Stimulated activated effector memory CD8-positive, alpha-beta T cell treated with anti-CD3 and anti-CD28 coated beads, Interleukin-12 subunit alpha, Interleukin-12 subunit beta, amount 100 ng/mL, for 72 hours (primary cell): ENCODE measurements around the gene DDX60.
A peak's percentile ranks its signal among the peaks of the same experiment; 100 is the strongest.
"Not testable (repeated sequence)": the region's sequence is repeated elsewhere in the genome, so short reads cannot be mapped to it uniquely, and the experiment has no call there.

Source experiments
- ATAC-seq: fragments of 150-1000 bp; cut with Tn5 transposase; 2 replicates; pipeline ENCODE4 v1.10.0; 2021
- DNase-seq, 2 donors: peaks; one replicate each; pipeline ENCODE4 v3.0.0; 2021 to 2022; ENCODE audit warnings: low spot score in 2 of 2
- H3K27ac Mint-ChIP-seq: one replicate; pipeline ENCODE4 v1.8.0; 2022; ENCODE audit warnings: mild to moderate bottlenecking, mixed read lengths
- H3K36me3 Mint-ChIP-seq: one replicate; pipeline ENCODE4 v1.8.0; 2022; ENCODE audit warnings: mild to moderate bottlenecking, mixed read lengths
- H3K4me1 Mint-ChIP-seq: one replicate; pipeline ENCODE4 v1.8.0; 2022; ENCODE audit warnings: mixed read lengths
- H3K4me3 Mint-ChIP-seq: one replicate; pipeline ENCODE4 v1.8.0; 2022; ENCODE audit warnings: mild to moderate bottlenecking, mixed read lengths
- H3K9me3 Mint-ChIP-seq: one replicate; pipeline ENCODE4 v1.8.0; 2022; ENCODE audit warnings: mixed read lengths

DDX60 gene

DNA sequence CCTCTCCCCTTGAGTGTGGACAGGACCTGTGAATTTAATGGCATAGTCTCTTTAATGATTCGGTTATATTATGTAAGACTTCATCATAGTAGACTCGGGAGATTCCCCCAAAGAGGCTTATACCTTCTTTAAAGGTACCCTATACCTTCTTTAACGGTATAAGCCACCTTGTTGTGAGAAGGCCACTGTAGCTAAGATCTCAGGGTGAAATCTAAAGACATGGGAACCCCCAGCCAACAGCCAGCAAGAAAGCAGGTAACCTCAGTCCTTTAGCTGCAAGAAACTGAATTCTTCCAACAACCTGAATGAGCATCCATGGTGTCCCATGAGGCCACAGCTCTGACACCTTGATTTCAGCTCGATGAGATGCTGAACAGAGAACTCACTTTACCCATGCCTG lies 931 bp downstream of the DDX60 start:
- ATAC-seq (no peak), DNase-seq (peak in 1 of 2 donors; percentile 49)
- no peaks in the 10 kb centered on the region for H3K9me3 Mint-ChIP-seq
- H3K4me1 Mint-ChIP-seq, result peaks cover 24% of the 10 kb centered on the region
- H3K4me3 Mint-ChIP-seq, result peak overlapping the region; percentile 91
- H3K27ac Mint-ChIP-seq, result peak overlapping the region; percentile 99
- H3K36me3 Mint-ChIP-seq, result peaks cover 7% of the 10 kb centered on the region

DNA sequence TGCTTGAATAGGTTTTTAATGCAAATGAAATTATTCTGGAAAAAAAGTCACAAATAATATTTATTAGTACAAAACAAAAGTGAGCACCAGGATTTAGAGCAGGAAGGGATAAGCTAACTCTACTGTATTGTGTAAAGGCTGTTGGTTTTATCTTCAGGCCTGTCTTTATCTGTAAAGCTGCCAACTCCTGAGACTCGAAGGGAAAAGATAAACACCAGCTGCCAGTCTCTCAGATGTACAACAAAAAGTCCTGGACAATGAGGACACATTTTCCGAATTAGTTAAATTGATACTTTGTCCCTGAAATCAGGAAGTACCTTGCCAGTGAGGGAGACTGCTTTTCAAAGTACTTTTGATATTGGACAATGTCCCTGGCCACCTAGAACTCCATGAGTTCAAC lies 8.8 kb downstream of the DDX60 start:
- ATAC-seq (no peak), DNase-seq (no peak)
- Mint-ChIP-seq H3K9me3 (no peaks in the 10 kb centered on the region), H3K4me1 (no peaks in the 10 kb centered on the region), H3K36me3 (peaks cover 25% of the 10 kb centered on the region), H3K27ac (no peak overlapping the region), H3K4me3 (no peak overlapping the region)

DNA sequence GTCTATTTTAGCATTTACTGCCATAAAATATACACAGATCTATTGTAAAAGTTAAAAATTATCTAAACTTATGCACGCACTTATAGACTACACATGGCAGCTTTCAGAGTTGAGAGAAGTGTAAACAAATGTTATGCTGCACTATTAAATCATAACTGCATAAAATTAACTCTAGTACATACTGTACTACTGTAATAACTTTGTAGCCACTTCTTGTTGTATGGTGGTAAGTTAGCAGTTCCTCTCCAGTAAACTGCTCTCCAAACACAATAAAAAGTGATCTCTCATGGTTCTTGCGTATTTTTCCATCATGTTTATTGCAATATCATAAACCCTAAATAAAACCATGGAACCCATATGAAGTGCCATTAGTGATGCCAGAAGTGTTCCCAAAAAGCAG lies 9.6 kb downstream of the DDX60 start:
- Mint-ChIP-seq H3K9me3 (no peaks in the 10 kb centered on the region), H3K4me3 (no peak overlapping the region), H3K36me3 (peaks cover 34% of the 10 kb centered on the region), H3K4me1 (no peaks in the 10 kb centered on the region), H3K27ac (no peak overlapping the region)
- no peak for ATAC-seq
- DNase-seq, result no peak

DNA sequence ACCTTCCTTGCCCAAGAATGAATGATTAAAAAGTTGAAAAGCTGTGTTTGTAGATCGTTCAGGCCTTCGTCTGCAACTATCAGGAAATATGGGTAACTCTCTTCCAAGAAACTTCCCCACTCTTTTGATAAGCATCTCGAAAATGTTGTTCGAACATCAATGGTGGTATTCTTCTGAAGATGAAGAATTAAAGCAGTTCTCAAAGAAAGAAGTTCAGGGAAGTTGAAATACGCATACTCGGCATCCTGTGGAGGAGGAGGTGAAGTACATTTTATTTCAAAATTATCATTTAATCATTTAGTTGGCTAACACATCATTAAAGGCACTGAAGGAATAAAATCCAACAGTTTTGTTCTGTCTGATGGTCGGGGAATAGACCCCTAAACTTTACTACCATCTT lies 12.1 kb downstream of the DDX60 start:
- Mint-ChIP-seq H3K9me3 (no peaks in the 10 kb centered on the region), H3K27ac (no peak overlapping the region), H3K4me3 (no peak overlapping the region), H3K4me1 (no peaks in the 10 kb centered on the region), H3K36me3 (peaks cover 49% of the 10 kb centered on the region)
- DNase-seq (no peak), ATAC-seq (no peak)

DNA sequence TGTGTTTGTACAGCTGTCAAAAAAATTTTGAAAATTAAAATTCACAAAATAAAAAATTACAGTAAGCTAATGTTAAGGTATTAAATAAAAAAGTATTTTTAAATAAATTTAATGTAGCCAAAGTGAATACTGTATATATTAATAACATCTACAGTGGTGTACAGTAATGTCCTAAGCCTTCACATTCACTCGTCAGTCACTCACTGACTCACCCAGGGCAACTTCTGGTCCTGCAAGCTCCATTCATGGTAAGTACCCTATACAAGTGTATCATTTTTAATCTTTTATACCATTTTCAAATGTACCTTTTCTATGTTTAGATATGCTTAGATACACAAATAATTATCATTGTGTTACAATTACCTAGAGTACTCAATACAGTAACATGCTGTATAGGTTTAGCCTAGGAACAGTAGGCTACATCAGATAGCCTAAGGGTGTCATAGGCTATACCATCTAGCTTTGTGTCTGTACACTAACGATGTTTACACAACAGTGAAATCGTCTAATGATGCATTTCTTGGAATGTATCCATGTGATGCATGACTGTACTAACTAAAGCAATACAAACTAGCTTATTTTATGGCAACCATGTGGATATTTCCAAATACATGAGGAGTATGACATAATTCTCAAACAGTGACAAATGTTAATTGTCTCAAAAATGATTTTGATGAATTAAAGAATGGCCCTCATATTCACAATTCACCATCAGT lies 13.7 kb downstream of the DDX60 start:
- H3K4me1 Mint-ChIP-seq, result no peaks in the 10 kb centered on the region
- H3K36me3 Mint-ChIP-seq, result peaks cover 49% of the 10 kb centered on the region
- H3K4me3 Mint-ChIP-seq, result no peak overlapping the region
- ATAC-seq (no peak), DNase-seq (no peak)
- no peak overlapping the region for H3K27ac Mint-ChIP-seq
- no peaks in the 10 kb centered on the region for H3K9me3 Mint-ChIP-seq

DNA sequence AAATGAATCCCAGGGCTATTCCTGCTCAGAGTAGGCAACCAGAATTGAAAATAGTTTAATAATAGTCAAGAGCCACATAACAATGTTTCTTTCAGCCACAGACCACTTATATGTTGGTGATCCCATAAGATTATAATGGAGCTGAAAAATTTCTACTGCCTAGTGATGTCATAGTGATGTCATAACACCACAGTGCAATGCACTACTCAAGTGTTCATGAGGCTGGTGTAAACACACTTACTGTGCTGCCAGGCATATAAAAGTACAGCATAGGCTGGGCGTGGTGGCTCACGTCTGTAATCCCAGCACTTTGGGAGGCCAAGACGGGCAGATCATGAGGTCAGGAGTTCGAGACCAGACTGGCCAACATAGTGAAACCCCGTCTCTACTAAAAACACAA lies 15.1 kb downstream of the DDX60 start:
- not testable (repeated sequence) for H3K27ac Mint-ChIP-seq, DNase-seq, H3K9me3 Mint-ChIP-seq, ATAC-seq, H3K4me3 Mint-ChIP-seq, H3K4me1 Mint-ChIP-seq
- peaks cover 53% of the 10 kb centered on the region for H3K36me3 Mint-ChIP-seq

DNA sequence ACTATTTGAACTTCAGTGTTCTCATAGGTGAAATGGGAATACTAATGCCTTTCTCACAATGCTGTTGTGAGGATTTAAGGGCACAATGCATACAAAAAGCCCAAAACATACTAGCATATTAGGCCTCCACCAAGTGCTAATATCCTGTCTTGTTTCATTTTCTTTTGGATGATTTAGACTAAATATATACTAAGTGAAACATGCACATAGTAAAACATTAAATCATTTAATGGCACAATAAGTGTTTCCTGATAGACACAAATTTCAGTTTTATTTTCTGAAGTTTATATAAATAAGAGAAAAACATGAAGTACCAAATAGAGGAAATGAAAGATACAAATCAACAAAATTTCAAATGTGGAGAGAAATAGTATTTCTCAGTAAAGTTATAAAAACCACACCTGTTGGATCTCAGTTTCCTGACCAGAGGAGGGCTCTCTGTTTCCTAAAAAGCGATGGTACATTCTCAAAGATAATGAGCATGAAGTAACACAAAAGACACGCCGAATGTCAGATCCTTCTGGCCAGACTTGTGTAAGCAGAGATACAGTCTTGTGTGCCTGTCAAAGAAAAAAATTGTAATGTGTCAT lies 25.1 kb downstream of the DDX60 start:
- ATAC-seq (no peak), DNase-seq (no peak)
- Mint-ChIP-seq H3K27ac (no peak overlapping the region), H3K4me3 (no peak overlapping the region), H3K4me1 (peaks cover 7% of the 10 kb centered on the region), H3K9me3 (no peaks in the 10 kb centered on the region), H3K36me3 (peaks cover 47% of the 10 kb centered on the region)

DNA sequence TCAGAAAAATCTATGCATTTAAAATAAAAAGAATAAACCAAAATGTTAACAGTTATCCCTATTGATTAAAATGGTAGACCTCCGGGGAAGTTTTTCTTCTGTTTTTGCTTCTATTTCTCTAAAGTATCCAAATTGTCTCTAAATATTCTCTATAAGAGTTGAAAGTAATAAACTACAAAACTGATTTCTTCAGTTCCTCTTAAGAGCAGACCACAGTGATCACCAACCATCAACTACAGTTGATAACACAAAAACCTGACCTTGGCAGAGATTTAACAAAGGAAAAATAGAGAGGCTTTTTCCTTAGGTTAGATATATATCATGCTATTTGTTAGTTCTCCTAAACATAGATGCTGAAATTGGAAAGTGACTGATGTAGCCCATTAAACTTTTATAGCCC lies 27.3 kb downstream of the DDX60 start:
- Mint-ChIP-seq H3K4me3 (no peak overlapping the region), H3K36me3 (peaks cover 42% of the 10 kb centered on the region), H3K27ac (no peak overlapping the region), H3K4me1 (no peaks in the 10 kb centered on the region), H3K9me3 (no peaks in the 10 kb centered on the region)
- ATAC-seq (no peak), DNase-seq (no peak)

DNA sequence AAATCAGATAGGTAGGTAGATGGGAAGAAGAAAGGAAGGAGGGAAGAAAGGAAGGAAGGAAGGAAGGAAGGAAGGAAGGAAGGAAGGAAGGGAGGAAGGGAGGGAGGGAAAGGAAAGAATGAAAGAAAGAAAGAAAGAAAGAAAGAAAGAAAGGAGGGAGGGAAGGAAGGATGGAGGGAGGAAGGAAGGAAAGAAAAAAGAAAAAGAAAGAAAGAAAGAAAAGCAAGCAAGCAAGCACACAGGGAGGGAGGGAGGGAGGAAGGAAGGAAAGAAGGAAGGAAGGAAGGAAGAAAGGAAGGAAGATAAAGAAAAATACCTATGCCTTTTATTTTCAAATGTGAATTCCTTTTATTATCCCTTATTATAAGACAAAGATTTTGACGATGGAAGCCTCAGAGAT lies 32.7 kb downstream of the DDX60 start:
- H3K9me3 Mint-ChIP-seq, DNase-seq, ATAC-seq, H3K4me3 Mint-ChIP-seq, H3K27ac Mint-ChIP-seq, H3K4me1 Mint-ChIP-seq: not testable (repeated sequence)
- H3K36me3 Mint-ChIP-seq, result peaks cover 48% of the 10 kb centered on the region

DNA sequence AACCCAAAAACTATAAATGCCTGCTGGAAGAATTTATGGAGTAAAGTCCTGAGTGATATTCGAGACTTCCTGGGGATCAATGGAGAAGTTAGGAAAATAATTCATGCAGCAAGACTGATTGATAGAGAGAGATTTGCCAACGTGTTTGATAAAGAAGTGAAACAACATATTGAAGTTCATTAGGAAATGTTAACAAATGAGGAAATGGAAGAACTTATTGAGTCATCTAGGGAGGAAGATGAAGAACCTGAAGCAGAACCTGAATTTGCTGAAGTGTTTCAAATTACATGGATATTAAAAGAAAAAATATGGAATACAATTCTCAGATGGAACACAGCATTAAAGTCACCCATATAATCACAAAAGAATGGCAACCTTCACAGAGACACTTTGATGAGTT lies 39.0 kb downstream of the DDX60 start:
- Mint-ChIP-seq H3K4me3 (no peak overlapping the region), H3K27ac (no peak overlapping the region), H3K4me1 (no peaks in the 10 kb centered on the region), H3K9me3 (no peaks in the 10 kb centered on the region), H3K36me3 (peaks cover 74% of the 10 kb centered on the region)
- no peak for DNase-seq
- ATAC-seq, result no peak

DNA sequence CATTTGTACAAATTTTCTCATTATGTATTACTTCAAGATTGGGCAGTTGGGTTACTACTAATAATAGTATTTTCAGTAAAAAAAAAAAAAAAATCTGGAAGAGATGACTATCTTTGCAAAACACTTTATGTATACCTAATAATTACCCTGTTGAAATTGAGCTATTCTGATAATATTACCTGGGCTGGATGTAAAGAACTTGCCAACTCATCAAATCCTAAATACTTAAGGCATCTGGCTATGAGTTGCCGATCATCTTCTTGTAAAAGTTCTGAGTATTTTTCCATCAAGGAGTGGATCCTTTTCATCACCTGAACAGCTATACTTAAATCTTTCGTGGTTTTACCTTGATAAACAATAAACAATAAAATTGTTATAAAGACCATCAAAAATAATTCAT lies 42.7 kb downstream of the DDX60 start:
- Mint-ChIP-seq H3K9me3 (no peaks in the 10 kb centered on the region), H3K36me3 (peaks cover 82% of the 10 kb centered on the region), H3K27ac (no peak overlapping the region), H3K4me3 (no peak overlapping the region), H3K4me1 (no peaks in the 10 kb centered on the region)
- ATAC-seq (no peak), DNase-seq (no peak)

DNA sequence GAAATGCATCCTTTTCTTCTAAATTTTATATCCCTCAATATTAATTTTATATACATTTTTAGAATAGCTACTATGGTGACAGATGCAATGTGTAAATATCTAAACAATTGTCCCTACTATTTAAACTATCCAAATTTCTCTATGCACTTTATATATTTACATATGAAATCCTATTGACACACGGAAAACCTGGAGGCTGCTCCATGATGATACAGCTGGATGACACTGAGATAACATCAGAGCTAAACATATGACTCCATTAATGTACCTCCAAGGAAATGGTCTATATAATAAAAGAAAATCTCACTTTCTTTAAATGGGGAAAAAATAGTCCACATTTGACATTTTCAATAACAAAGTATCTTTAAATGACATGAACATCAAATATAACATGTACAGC lies 43.7 kb downstream of the DDX60 start:
- Mint-ChIP-seq H3K27ac (no peak overlapping the region), H3K4me1 (no peaks in the 10 kb centered on the region), H3K36me3 (peaks cover 82% of the 10 kb centered on the region), H3K9me3 (no peaks in the 10 kb centered on the region), H3K4me3 (no peak overlapping the region)
- ATAC-seq (no peak), DNase-seq (no peak)

DNA sequence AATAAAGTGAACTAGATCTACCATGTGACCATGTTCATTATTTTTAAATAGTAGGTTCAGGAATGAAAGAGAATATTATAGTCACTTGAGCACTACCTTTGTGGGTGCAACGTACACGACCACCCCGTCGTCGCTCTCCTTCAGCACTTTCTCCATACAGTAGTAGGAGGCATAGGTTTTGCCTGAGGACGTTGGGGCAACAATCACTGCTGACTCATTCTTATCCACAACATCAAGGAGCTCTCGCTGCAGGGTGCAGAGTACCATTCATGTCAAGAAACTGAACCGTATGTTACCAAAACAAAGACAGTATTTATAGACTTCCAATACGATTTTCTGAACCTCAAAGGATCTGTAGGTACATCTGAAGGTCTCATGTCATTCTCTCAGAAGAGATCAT lies 44.7 kb downstream of the DDX60 start:
- peaks cover 81% of the 10 kb centered on the region for H3K36me3 Mint-ChIP-seq

DNA sequence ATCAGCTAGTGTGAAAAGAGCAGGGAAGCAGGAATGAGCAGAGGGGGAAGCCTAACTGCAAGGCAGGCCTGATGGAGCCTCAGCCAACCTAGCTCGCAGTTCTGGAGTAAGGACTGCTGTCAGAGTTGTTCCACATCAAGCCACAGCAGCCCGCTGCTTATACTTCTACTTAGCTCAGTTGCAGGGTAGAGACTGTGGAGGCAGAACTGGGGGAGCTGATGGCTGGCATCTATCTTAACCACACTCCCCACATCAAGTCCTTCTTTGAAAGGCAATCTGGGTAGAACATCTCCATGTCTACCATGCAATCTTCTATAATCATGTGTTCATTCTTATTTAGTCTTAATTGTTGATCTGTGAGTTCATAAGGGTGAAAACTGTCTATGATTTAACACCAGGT lies 46.1 kb downstream of the DDX60 start:
- Mint-ChIP-seq H3K27ac (no peak overlapping the region), H3K4me3 (no peak overlapping the region), H3K36me3 (peaks cover 84% of the 10 kb centered on the region), H3K4me1 (no peaks in the 10 kb centered on the region), H3K9me3 (no peaks in the 10 kb centered on the region)
- ATAC-seq, result no peak
- no peak for DNase-seq

More for the DNA sequence above, 44.7 kb downstream of the DDX60 start:
- no peak overlapping the region for H3K4me3 Mint-ChIP-seq
- DNase-seq (no peak), ATAC-seq (no peak)
- no peak overlapping the region for H3K27ac Mint-ChIP-seq
- no peaks in the 10 kb centered on the region for H3K9me3 Mint-ChIP-seq
- no peaks in the 10 kb centered on the region for H3K4me1 Mint-ChIP-seq

DNA sequence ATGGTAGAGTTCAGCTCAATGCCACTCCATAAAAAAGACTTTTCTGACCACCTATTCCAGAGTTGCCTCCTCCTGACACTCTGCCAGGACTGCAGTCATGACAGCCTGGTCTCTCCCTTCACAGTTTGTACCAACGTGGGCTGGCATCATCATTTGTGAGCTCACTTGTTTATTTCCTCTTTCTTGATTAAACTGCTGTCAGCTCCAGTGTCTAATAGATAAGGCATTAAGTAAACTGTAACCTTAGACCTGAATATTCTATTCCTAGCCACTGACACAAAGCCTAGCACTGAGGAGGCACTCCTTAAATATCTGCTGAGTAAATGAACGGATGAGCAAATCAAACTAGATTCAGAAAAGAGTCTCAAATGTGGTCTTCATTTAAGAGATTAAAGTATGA lies 48.7 kb downstream of the DDX60 start:
- Mint-ChIP-seq H3K36me3 (peaks cover 87% of the 10 kb centered on the region), H3K4me3 (no peak overlapping the region), H3K9me3 (no peaks in the 10 kb centered on the region), H3K27ac (no peak overlapping the region), H3K4me1 (no peaks in the 10 kb centered on the region)
- ATAC-seq (no peak), DNase-seq (no peak)

DNA sequence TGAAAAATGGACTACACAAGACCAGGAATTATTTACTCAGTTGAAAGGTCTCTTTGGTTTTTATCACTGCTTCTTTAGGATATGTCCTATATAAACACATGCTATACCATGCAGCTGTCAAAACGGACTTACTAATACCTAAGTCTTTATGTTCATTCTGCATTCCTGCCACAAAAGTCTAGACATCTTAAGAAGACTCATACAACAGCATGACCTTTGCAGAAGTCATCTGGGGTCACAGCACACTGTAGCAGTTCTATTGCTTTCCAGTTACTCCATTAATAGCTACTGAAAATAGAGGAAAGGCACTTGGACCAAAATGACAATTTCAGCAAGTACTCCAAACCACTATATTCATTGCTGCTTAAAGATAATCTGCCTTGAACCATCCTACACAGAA lies 53.2 kb downstream of the DDX60 start:
- Mint-ChIP-seq H3K27ac (no peak overlapping the region), H3K36me3 (peaks cover 66% of the 10 kb centered on the region), H3K4me3 (no peak overlapping the region), H3K9me3 (no peaks in the 10 kb centered on the region), H3K4me1 (no peaks in the 10 kb centered on the region)
- no peak for DNase-seq
- no peak for ATAC-seq
